Natural killer cell treated with Interleukin-12 subunit alpha and Interleukin-12 subunit beta and Interleukin-15 and Interleukin-18, amount 100 ng/mL, for 72 hours (primary cell): ENCODE data around the gene DPM2. TPM values are rescaled to one million over a fixed set of nuclear protein-coding genes. Genes with fewer than 3 reads are reported as not detected.

Source experiments
- ATAC-seq, 2 donors: fragments of 150-1000 bp; cut with Tn5 transposase in 1 of 2; sonication (Bioruptor Pico), chemical (Tn5 transposase) in 1 of 2; 2 replicates each; pipeline ENCODE4 v1.10.0; 2021
- DNase-seq: peaks from one replicate; pipeline ENCODE4 v3.0.0; 2022; ENCODE audit warnings: low spot score
- H3K27ac Mint-ChIP-seq, 2 donors: 1 replicate in 1 of 2; 2 replicates in 1 of 2; pipeline ENCODE4 v1.8.0; 2022; ENCODE audit warnings: mixed read lengths in 2 of 2, mild to moderate bottlenecking in 1 of 2, moderate library complexity in 1 of 2
- H3K27me3 Mint-ChIP-seq, 2 donors: 1 replicate in 1 of 2; 2 replicates in 1 of 2; pipeline ENCODE4 v1.8.0; 2022; ENCODE audit warnings: mixed read lengths in 2 of 2
- H3K36me3 Mint-ChIP-seq: one replicate; pipeline ENCODE4 v1.8.0; 2022; ENCODE audit warnings: mixed read lengths
- H3K4me1 Mint-ChIP-seq, 2 donors: 1 replicate in 1 of 2; 2 replicates in 1 of 2; pipeline ENCODE4 v1.8.0; 2022; ENCODE audit warnings: low read depth in 2 of 2, mixed read lengths in 2 of 2, mild to moderate bottlenecking in 1 of 2
- H3K4me3 Mint-ChIP-seq: one replicate; pipeline ENCODE4 v1.8.0; 2022; ENCODE audit warnings: mixed read lengths
- H3K9me3 Mint-ChIP-seq: 2 replicates; pipeline ENCODE4 v1.8.0; 2022; ENCODE audit warnings: mixed read lengths
- total RNA-seq, 2 donors: library from RNA; stranded (reverse); gene quantifications; one replicate each; pipeline ENCODE4 v1.2.3, GENCODE V29; 2022

Gene DPM2
- total RNA-seq, 2 donors from 2014 or later = 47.9 to 74.4 TPM

DNA sequence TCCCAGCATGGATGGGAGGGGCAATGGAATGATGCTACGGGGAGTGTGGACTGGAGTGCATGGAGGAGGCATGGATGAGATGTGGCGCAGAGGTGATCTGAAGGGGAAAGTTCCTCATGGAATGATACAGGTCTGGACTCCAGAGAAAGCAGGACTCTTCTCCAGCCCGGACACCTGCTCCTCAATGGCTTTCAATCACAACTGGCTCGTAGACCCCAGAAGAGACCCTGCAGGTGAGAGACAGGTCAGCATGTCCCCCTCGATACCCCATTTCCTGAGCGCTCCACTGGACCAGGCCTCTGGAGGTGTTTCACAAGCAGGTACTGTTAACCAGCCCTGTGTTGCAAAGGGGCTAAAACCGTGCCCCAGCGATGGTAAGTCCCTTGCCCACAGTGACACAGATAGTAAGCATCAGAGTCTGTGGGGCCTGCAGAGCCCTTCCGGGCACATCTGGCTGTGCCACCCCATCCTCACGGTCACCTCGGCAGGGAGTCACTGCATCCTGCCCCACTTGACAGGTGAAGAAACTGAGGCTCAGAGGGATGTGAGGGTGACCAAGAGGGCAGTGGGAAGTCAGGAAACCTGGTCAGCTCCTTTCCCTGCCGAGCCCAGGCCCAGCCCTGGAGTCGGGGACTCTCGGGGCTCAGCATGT is 5.5 kb upstream of the DPM2 start:
- Mint-ChIP-seq H3K4me1 (peaks cover 7 to 14% of the 10 kb centered on the region in 2 donors), H3K9me3 (no peaks in the 10 kb centered on the region), H3K36me3 (no peaks in the 10 kb centered on the region), H3K4me3 (no peak overlapping the region), H3K27me3 (no peaks in the 10 kb centered on the region), H3K27ac (no peak overlapping the region)
- ATAC-seq (no peak), DNase-seq (no peak)

GRCh38 chr9:127942216-127943010 is 4.8 kb upstream of the DPM2 start:
- no peaks in the 10 kb centered on the region for H3K27me3 Mint-ChIP-seq
- peaks cover 11 to 19% of the 10 kb centered on the region in 2 donors for H3K4me1 Mint-ChIP-seq
- ATAC-seq (peak; percentile 57 to 74), DNase-seq (peak; percentile 71)
- H3K9me3 Mint-ChIP-seq = no peaks in the 10 kb centered on the region
- no peaks in the 10 kb centered on the region for H3K36me3 Mint-ChIP-seq
- H3K4me3 Mint-ChIP-seq = no peak overlapping the region
- no peak overlapping the region for H3K27ac Mint-ChIP-seq

DNA sequence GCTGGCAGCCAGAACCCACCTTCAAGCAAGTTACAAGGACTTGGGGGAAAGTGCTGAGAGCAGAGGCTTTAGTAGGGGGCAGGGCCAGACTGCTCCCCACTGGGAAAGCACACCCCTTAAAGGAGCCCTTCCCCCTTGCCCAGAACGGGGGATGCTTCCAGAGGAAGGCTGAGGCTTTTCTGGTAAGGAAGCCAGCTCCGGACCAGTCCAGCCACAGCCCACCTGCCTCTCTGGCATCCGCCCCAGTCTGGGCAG is 4.2 kb upstream of the DPM2 start:
- no peak overlapping the region for H3K27ac Mint-ChIP-seq

DNA sequence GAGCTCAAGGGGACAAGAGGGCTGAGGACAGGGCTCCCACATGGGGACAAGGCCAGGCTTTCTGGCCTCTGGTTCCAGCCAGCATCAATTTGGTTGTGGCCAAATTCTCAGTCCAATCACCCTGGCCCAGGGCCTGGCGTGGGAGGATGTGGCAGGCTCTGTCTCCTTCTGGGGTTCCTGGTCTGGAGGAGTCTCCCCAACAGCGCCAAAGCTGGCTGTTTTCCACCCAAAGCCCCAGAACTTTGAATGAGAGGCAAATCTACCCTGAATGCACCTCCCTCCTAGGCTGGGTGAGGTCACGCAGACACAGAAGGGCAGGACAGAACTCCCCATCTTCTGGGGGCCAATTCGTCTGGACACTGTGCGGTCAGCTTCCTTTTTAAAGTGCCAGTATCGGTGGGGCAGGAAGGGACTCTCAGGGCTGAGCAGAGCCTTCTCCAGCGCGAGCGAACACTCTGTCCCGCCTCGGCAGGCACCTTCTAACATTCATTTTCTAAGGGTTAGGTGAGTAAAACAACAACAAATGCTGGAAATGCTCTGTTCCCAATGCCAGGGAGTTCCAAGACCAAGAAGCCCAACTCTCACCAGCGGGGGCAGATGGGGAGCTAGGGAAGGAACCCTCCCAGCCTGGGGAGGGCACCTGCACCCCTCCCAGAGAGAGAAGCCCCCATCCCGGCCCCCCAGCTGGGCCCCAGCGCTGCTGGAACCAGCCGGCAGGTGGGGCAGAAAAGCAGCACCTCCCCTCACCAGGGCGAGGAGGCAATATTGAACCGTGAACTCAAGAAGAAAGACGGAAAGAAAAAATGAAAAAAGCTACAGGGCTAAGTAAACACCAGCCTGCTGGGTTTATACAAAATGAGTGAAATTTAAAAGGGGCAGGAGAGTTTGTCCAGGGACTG is 3.7 kb upstream of the DPM2 start:
- H3K27ac Mint-ChIP-seq = no peak overlapping the region
- H3K4me3 Mint-ChIP-seq = no peak overlapping the region
- H3K9me3 Mint-ChIP-seq = no peaks in the 10 kb centered on the region
- ATAC-seq = no peak
- H3K27me3 Mint-ChIP-seq = no peaks in the 10 kb centered on the region
- no peak for DNase-seq
- H3K4me1 Mint-ChIP-seq = peaks cover 22 to 30% of the 10 kb centered on the region in 2 donors
- H3K36me3 Mint-ChIP-seq = peaks cover under 1% of the 10 kb centered on the region

More for the DNA sequence above, 4.2 kb upstream of the DPM2 start:
- DNase-seq (no peak), ATAC-seq (no peak)
- no peak overlapping the region for H3K4me3 Mint-ChIP-seq
- H3K9me3 Mint-ChIP-seq = no peaks in the 10 kb centered on the region
- H3K4me1 Mint-ChIP-seq = peaks cover 16 to 24% of the 10 kb centered on the region in 2 donors
- no peaks in the 10 kb centered on the region for H3K27me3 Mint-ChIP-seq
- no peaks in the 10 kb centered on the region for H3K36me3 Mint-ChIP-seq

DNA sequence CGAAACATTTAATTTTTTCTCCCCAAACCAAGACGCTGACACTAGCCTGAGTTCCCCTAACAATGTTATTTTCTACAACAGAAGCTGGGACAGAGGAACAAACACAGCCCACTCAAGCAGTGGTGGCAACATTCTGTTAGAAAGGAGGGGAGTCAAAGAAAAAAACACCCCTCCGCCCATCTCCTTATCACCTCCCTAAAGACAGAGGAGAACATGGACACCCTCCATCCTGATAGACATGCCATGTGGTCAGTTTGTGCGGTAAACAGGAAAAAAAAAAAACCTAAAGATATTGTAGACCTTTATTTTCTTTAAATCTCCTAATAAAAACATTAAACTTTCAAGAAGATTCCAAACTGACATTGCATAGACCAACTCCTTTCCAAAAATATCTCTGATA is 2.9 kb upstream of the DPM2 start:
- H3K27ac Mint-ChIP-seq = no peak overlapping the region
- no peak for ATAC-seq
- H3K4me1 Mint-ChIP-seq = peaks cover 29 to 37% of the 10 kb centered on the region in 2 donors
- no peak for DNase-seq
- no peaks in the 10 kb centered on the region for H3K9me3 Mint-ChIP-seq
- H3K36me3 Mint-ChIP-seq = peaks cover 6% of the 10 kb centered on the region
- no peaks in the 10 kb centered on the region for H3K27me3 Mint-ChIP-seq
- H3K4me3 Mint-ChIP-seq = no peak overlapping the region

DNA sequence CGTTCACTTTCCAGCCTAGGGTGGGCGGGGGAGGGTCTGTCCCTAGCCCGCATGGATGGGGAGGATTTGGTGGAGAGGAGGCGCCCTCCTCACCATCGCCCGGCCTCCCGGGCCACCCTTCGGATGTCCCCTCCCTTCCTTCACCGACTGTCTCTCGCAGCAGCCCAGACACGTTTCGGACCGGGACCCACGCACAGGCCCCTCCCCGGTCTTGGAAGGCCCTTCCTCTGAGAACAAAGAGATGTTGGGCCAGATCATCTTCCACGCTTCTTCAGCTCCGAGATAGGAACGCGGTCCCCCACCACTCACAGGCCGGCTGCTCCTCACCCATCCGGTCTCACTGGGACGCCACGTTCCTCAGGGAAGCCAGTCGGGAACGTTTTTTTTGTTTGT is 640 bp upstream of the DPM2 start:
- Mint-ChIP-seq H3K27ac (peak overlapping the region; percentile 84 to 89), H3K4me1 (peaks cover 32 to 41% of the 10 kb centered on the region in 2 donors), H3K9me3 (no peaks in the 10 kb centered on the region), H3K4me3 (peak overlapping the region; percentile 51), H3K36me3 (peaks cover 6% of the 10 kb centered on the region), H3K27me3 (no peaks in the 10 kb centered on the region)
- ATAC-seq (no peak), DNase-seq (no peak)

DNA sequence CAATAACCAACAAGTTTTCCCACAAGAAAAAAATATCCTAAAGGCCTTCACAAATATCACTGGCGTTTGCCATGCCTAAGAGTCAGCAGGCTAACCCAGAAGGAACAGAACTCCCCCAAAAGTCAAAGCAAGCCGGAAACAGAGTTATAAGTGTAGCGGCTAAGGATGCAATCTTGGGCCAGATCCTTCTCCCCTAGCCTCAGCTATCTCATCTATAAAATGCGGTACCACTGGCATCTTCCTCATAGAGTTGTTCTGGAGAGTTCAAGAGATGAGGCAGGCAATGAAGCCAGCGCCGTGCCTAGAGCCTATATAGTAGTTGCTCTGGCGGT is 632 bp downstream of the DPM2 start:
- H3K27ac Mint-ChIP-seq = peak overlapping the region; percentile 84 to 89
- H3K9me3 Mint-ChIP-seq = no peaks in the 10 kb centered on the region
- H3K4me1 Mint-ChIP-seq = peaks cover 34% of the 10 kb centered on the region in 2 donors
- peaks cover 6% of the 10 kb centered on the region for H3K36me3 Mint-ChIP-seq
- H3K4me3 Mint-ChIP-seq = peak overlapping the region; percentile 95
- ATAC-seq (peak in 1 of 2 donors; percentile 33), DNase-seq (no peak)
- no peaks in the 10 kb centered on the region for H3K27me3 Mint-ChIP-seq

GRCh38 chr9:127936347-127936852 is 1.3 kb downstream of the DPM2 start:
- no peaks in the 10 kb centered on the region for H3K9me3 Mint-ChIP-seq
- no peaks in the 10 kb centered on the region for H3K27me3 Mint-ChIP-seq
- ATAC-seq (no peak), DNase-seq (no peak)
- H3K4me1 Mint-ChIP-seq = peaks cover 36 to 37% of the 10 kb centered on the region in 2 donors
- peak overlapping the region; percentile 84 to 89 for H3K27ac Mint-ChIP-seq
- H3K4me3 Mint-ChIP-seq = peak overlapping the region; percentile 95
- H3K36me3 Mint-ChIP-seq = peaks cover 6% of the 10 kb centered on the region

DNA sequence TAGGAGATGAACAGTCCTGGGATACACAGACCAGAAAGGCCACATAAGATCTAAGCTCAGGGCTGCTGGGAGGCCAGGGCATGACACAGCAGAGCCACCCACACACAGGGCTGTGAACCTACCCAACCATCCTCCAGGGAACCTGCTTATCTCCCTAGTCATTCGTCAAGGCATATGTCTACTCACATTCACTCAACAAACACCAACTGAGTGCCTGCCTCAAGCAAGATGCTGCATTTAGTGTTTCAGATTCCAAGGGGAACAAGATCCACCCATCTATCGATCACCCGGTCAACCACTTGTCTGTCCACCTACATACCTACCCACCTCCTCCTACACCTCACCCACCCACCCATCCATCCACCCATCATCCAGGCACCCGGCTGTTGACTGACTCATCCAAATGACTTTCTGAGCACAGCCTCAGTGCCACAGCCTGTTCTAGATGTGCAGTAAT is 1.9 kb downstream of the DPM2 start:
- Mint-ChIP-seq H3K27me3 (no peaks in the 10 kb centered on the region), H3K27ac (peak overlapping the region; percentile 30 to 89), H3K36me3 (peaks cover 6% of the 10 kb centered on the region), H3K4me3 (peak overlapping the region; percentile 95), H3K4me1 (peaks cover 40 to 43% of the 10 kb centered on the region in 2 donors), H3K9me3 (no peaks in the 10 kb centered on the region)
- ATAC-seq (no peak), DNase-seq (no peak)

DNA sequence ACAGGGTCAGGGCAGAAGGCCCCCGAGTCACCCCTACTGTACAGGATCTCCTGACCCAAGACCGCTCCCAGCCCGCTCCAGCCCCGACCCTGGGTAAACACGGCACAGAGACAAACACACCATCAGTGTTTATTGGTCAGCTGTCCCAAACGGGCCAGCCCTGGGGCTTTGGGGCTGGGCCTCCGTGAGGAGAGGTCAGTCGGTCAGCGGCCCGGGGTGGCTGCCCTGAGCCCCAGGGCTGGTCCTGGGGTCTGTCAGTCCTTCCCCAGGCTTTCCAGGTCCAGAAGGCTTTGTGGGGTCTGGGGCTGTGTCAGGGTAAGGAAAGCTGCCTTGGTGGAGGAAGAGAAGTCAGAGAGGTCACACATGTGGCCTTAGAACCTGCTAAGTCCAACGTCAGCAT is 2.7 kb downstream of the DPM2 start:
- H3K4me1 Mint-ChIP-seq = peaks cover 43% of the 10 kb centered on the region in 2 donors
- no peak overlapping the region for H3K27ac Mint-ChIP-seq

GRCh38 chr9:127934248-127934647 is 3.4 kb downstream of the DPM2 start:
- Mint-ChIP-seq H3K27ac (no peak overlapping the region), H3K9me3 (no peaks in the 10 kb centered on the region), H3K27me3 (no peaks in the 10 kb centered on the region), H3K4me3 (peak overlapping the region; percentile 58), H3K4me1 (peaks cover 43 to 45% of the 10 kb centered on the region in 2 donors), H3K36me3 (peaks cover 6% of the 10 kb centered on the region)
- ATAC-seq (no peak), DNase-seq (no peak)

More for the DNA sequence above, 2.7 kb downstream of the DPM2 start:
- DNase-seq (no peak), ATAC-seq (no peak)
- no peaks in the 10 kb centered on the region for H3K9me3 Mint-ChIP-seq
- H3K27me3 Mint-ChIP-seq = no peaks in the 10 kb centered on the region
- H3K36me3 Mint-ChIP-seq = peaks cover 6% of the 10 kb centered on the region
- H3K4me3 Mint-ChIP-seq = peak overlapping the region; percentile 95

GRCh38 chr9:127931092-127931881 is 6.4 kb downstream of the DPM2 start:
- Mint-ChIP-seq H3K9me3 (no peaks in the 10 kb centered on the region), H3K36me3 (peaks cover 6% of the 10 kb centered on the region), H3K27ac (peak overlapping the region in 1 of 2 donors; percentile 41), H3K4me1 (peaks cover 28 to 32% of the 10 kb centered on the region in 2 donors), H3K4me3 (peak overlapping the region; percentile 77), H3K27me3 (peaks cover 1 to 4% of the 10 kb centered on the region in 2 donors)
- ATAC-seq (peak in 1 of 2 donors; percentile 1), DNase-seq (no peak)
